CD1c-positive myeloid dendritic cell (primary cell): ENCODE measurements around the gene THOP1.

Experiments used
- DNase-seq: peaks from one replicate; pipeline ENCODE4 v3.0.0-alpha.2; 2016; ENCODE audit errors: extremely low spot score

The THOP1 gene

DNA sequence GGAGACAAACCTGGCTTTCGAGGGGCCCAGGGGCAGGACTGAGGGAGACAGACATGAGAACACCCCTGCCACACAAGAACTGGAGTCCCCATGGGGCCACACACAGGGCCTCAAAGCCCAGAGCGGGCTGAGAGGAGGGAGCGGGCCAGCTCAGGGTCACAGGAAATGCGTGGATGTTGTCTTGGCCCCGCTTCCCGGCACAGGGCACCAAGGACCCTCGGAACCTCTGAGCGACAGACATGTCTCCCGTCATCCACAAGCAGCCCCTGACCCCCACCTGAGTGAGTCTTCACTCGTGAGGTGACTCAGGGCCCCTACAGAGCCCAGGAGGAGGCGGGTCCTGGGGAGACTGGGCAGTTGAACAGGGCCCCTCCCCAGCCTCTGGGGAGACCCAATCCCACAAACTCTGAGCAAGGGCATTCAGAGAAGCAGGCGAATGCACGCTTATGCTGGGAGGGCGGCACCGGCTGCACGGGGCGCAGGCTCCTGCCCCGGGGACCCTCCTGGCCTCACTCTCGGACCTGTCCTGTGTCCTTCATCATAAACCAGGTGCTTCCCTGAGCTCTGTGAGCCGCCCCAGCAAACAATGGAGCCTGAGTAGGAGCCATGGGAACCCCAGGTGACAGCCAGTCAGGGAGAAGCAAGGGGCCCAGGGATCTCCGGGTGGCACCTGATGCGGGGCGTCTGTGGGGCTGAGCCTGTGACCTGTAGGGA is 22.4 kb upstream of the THOP1 start:
- DNase-seq = no peak

DNA sequence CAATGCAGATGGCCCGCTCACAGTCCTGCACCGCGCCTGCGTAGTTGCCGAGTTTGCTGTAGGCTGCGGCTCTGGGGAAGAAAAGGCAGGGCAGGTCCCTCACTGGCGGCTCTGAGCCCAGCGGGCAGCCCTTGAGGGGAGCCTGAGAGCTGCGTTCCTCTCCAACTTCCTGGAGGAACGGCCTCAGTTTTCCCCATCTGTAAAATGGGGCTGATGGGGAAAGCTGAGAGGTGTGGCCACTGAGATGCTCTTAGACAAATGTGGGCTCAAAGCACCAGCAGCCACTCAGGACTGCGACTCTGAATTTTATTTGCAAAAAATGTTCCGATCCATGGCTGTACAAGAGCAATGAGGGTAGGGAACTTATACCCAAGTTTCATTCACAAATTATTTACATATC is 21.6 kb upstream of the THOP1 start:
- no peak for DNase-seq

GRCh38 chr19:2764945-2765344 is 20.4 kb upstream of the THOP1 start:
- no peak for DNase-seq

DNA sequence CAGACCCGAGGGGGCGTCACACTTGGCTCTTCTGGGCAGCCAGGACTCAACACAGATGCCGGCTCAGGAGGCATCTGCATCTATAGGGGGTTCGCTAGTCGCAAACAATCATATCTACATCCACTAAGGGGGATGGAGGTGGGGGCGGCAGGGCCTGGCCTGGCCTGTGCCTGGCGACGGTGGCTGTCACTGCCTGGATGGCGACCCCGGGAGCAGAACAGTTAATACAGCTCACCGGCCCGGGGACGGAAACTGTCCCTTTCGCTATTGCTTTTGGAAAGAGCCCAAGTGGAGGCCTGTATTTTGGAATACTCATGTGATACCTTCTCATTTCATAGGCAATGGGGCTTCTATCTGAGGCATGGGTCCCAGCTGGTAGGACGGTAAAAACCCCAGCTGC is 19.9 kb upstream of the THOP1 start:
- no peak for DNase-seq

DNA sequence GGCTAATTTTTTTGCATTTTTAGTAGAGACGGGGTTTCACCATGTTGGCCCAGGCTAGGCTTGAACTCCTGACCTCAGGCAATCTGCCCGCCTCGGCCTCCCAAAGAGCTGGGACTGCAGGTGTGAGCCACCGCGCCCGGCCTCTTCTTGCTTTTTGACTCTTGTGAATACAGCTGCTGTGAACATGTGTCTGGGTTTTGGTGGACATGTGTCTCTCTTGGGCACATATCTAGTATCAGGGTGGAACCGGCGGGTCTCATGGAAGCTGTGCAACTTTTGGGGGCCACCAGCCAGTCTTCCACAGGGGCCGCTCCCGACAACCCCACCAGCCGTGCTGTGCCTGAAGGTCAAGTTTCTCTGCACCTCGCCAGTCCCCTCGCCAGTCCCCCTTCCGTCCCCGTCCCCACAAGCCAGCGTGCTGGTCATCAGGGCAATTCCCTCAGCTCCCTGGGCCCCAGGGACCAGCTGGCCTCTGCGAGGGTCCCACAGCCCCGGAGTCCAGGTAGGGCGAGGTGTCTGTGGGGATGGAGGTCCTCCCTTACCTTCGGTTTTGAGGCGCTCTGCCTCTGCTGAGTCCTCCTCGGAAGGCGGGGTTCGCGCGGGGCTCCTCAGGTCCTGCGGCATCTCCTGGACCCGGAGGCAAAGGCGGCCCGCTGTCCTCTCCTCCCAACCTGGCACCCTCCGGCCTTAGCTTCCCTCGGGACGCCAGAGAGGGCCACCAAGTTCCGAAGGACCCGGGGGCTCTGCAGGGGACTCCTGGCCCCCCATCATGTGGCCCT is 18.5 kb upstream of the THOP1 start:
- no peak for DNase-seq

- no peak for DNase-seq
Observed at GRCh38 chr19:2767688-2768087, 17.6 kb upstream of the THOP1 start.

DNA sequence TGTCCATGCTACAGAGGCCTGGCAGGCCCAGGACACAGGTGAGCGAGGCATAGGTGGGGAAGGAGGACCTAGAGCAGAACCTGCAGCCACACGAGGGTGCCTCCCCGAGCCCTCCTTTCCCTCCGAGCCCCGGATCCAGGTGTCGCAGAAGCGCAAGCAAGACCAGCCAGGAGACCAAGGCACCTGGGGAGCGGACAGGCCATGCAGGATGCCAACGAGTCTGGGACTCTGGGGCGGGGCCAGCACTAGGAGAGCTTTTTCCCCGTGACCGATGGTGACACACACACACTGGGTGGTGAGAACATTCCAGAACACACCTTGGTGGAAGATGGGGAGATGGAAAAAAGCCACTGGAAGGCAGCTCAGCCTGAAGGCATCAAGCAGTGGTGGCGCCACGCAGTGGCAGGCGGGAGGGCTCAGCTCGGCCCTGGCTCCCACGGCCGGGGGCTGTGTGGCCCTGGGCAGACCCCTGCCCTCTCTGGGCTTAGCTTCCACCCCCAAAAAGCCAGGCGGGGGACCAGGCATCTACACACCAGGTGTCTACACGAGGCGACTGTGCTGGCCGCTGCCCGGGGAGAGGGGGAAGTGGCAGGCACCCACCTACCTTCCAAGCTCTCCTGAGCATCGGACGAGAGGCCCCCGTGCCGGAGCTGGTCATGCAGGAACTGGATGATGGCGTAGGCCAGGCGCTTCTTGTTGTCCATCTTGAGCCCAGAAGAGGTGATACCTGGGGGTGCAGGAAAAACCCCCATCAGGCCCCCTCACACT is 16.8 kb upstream of the THOP1 start:
- DNase-seq = no peak

DNA sequence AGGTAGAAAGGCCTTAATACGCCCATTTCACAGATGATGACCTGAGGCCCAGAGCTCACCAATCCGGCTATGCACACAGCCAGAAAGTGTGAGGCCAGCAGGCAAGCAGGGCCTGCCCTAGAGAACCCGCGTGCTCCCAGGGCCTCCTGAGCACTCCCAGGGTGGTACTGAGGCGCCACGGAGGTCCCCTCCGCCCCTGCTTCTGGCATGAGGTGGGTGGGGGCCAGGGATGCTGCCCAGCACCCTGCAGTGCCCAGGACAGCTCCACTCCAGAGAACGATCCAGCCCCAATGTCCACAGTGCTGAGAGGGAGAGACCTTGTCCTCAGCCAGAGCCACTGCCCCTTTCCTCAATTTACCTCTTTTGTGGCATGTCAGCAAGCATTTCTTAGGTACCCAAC is 16.1 kb upstream of the THOP1 start:
- no peak for DNase-seq

DNA sequence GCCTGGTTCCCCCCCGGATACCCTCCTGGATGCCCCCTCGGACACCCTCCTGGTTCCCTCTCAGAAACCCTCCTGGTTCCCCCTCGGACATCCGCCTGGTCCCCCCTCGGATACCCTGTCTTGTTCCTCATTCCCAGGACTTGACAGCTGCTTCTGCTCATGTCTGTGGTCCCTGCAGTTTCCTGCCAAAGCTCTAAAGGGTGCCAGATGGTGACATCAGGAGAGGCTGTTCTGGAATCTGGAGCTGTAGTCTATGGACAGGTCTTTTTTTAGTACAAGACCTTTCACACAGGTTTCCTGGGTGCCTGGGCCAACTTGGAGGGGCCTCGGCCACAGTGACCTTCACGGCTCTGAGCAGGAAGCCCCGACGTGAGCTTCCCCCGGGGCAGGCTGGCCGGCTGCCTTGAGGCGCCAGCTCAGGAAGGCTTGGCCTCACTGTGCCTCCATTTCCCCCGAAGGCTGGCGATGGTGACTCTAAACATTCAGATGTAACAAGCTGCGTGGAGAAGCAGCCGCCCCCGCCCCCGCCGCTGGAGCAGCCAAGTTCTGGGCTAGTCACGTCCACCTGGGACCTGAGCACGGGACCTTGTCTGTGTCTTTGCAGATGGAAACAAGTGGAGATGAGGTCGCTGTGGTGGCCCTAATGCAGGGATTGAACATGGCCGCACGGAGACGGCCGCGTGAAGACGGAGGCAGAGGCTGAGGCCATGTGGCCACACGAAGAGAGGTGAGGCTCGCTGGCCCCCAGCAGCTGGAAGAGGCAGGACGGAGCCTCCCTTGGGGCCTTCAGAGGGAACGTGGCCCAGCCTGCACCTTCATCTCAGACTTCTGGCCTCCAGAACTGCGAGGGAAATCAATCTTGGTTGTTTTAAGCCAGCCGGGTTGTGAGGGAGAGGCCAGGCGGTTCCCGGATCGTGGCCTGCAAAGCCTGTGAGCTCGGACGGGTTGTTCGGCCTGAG is 15.0 kb upstream of the THOP1 start:
- DNase-seq = peak; percentile 57

DNA sequence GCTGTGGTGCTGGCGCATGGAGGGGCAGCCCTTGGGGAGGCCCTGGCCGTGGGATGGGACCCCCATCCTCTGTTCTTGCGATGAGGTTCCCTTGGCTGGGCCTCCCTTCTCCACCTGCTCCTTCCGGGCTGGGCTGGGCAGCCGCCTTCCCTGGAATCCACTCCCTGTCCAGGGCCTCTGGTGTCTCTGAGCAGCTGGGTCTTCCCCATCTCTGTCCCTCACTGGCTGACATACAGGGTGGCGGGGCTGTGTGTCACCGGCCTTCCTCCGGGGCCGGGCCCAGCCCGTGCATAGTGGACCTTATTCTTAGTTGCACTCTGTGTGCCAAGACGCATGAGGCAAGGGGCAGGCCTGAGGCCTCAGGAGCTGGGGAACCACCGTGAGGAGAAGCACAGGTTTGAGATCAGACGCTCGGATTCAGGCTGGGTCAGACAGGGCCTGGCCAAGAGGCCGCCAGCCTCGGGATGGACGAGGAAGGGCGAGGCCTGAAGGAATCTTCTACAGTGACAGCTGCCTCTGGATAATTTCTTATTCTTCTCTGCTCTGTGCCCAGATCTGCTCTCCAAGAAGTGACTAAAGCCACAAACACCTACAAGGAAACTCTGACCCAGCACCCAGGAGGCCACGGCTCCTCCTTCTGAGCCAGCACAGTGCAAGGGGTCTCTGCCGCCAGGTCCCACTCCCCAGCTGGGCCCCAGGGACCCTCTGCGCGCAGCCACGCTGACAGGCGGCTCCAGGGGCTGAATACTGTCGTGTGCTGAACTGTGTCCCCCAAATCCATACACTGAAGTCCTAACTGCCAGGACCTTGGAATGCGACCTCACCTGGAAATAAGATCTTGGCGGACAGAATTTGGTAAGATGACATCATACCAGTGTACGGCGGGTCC is 13.3 kb upstream of the THOP1 start:
- no peak for DNase-seq

GRCh38 chr19:2774083-2774679 is 11.1 kb upstream of the THOP1 start:
- DNase-seq = no peak

- peak; percentile 90 for DNase-seq
Observed at GRCh38 chr19:2774953-2775555, 10.2 kb upstream of the THOP1 start.

DNA sequence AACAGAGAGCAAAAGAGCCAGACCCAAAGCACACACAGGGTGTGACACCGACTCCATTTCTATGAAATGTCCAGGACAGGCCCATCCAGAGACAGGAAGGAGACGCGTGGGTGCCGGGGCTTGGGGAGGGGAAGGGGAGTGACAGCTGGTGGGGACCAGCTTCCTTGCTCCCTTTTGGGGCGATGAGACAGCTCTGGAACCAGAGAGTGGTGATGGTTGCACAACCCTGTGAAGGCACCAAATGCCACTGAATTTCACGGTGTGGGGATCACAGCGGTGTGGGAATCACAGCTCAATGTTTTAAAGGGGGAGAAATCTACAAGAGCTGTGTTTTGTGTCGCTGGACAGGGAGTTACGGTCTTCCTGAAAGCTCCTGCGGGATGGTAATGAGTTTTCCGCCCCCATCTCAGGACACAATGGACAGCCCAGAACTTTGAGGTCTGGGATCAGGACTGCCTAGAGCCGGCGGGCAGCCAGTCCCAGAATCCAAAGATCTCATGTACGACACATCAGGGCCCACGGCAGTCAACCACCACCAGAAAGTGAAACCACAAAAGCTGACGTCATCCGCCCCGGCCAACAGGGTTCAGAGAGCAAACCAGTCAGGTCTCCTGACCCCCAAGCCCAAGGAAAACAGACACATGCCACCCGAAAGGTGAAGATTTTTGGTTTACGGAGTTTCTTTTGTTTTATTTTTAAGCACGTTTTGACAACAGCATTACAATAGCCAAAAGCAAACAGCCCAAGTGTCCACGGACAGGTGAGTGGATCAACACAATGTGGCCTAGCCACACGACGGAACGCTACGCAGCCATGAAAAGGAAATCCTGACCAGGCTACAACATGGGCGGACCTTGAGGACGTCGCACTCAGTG is 9.5 kb upstream of the THOP1 start:
- DNase-seq = peak; percentile 89

GRCh38 chr19:2777952-2778683 is 7.2 kb upstream of the THOP1 start:
- DNase-seq = no peak

- no peak for DNase-seq
Observed at GRCh38 chr19:2779121-2779740, 6.1 kb upstream of the THOP1 start.

DNA sequence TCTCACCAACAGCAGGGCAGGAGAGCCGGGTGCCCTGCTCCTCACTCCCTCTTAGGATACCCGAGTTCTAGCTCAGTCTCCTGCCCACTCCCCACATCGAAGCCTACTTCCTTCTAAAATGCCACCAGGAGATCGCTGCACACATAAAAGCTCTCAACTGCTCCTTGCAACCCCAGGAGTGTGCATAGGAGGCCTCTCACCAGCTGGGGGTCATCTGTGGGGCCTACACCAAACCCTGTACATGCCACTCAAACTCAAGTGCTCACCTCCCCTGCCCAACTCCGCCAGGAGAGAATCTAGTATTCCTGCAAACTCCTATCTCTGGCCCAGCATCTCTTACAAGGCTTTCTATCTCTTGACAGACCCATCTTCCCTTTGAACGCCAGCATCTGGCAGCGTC is 5.0 kb upstream of the THOP1 start:
- no peak for DNase-seq

DNA sequence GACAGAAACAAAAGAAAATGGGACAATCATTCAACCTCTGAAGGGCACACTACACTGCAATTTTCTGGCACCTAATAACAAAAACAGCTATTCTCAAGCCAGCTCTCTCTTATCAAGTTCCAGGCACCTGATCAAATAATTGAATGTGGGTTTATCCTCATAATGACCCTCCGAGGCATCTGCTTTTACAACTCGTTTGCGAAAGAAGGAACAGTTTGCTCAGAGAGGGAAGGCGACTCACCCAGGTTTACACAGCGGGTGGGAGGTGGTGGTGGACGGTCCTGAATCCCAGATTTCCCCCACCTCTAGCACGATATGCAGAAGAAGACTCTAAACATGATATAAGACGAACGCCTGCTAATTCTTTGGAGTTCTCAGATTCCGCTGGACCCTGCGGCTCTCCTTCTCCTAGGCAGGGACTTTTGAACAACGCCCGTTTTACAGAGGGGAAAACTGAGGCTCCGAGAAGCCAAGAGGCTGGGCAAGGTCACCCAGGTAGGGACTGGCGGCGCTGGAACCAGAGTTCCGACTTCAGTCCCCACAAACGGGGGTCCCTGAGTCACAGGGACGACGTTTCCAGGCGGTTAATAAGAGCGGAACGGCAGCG is 2.9 kb upstream of the THOP1 start:
- peak; percentile 28 for DNase-seq
